IMR-90 (cell line): Measurements from ENCODE around the gene TLDC2. TPM values are rescaled to one million over a fixed set of nuclear protein-coding genes. Genes with fewer than 3 reads are reported as not detected.

Experiments used
- ATAC-seq: fragments of 200-7000 bp; cut with Tn5 transposase; 2 replicates; pipeline ENCODE4 v1.9.1; 2020; ENCODE audit warnings: low read depth, mild to moderate bottlenecking, moderate library complexity
- BruUV-seq: library from RNA; stranded (reverse); fragments of 400-500 nt; replicated peaks from 2 replicates; lab custom pipeline; 2021; lab: Mats Ljungman, UMichigan
- CTCF ChIA-PET: fragments of 300-600 bp; formaldehyde crosslinking; extraction: SDS; loops from one replicate; lab custom pipeline; 2021; ENCODE audit warnings: antibody characterized with exemption; lab: Yijun Ruan, JAX
- POLR2A ChIA-PET: fragments of 300-600 bp; sonication (Branson Sonifier 250); formaldehyde crosslinking; loops from one replicate; lab custom pipeline; 2022; ENCODE audit warnings: antibody characterized with exemption; ENCODE audit not compliant: unreplicated experiment; lab: Charles Lee
- DNase-seq: peaks from one replicate; pipeline ENCODE4 v3.0.0; 2013
- H2AFZ ChIP-seq: replicated peaks from 2 replicates; pipeline ENCODE3; 2013; ENCODE audit warnings: low read length, mild to moderate bottlenecking; ENCODE audit not compliant: poor library complexity
- H2AK5ac ChIP-seq: 2 replicates; pipeline ENCODE4 v1.6.1; 2013; ENCODE audit warnings: low read depth, low read length, inconsistent platforms
- H2AK9ac ChIP-seq: replicated peaks from 2 replicates; pipeline ENCODE3; 2013; ENCODE audit warnings: mild to moderate bottlenecking, low read depth, low read length, moderate library complexity; ENCODE audit not compliant: poor library complexity
- H2BK120ac ChIP-seq: 2 replicates; pipeline ENCODE4 v1.6.1; 2013; ENCODE audit warnings: low read depth, low read length, inconsistent platforms
- H2BK15ac ChIP-seq: 3 replicates; pipeline ENCODE4 v1.6.1; 2013; ENCODE audit warnings: low read depth, low read length, inconsistent platforms
- H2BK20ac ChIP-seq: 2 replicates; pipeline ENCODE4 v1.6.1; 2013; ENCODE audit warnings: low read depth, mild to moderate bottlenecking, inconsistent platforms, low read length, moderate library complexity
- H2BK5ac ChIP-seq: 2 replicates; pipeline ENCODE4 v1.6.1; 2013; ENCODE audit warnings: mild to moderate bottlenecking, low read depth, low read length, inconsistent platforms; ENCODE audit not compliant: poor library complexity, severe bottlenecking
- H3K14ac ChIP-seq: replicated peaks from 2 replicates; pipeline ENCODE4 v1.6.1; 2013; ENCODE audit warnings: low read depth, low read length, inconsistent platforms
- H3K18ac ChIP-seq: 2 replicates; pipeline ENCODE4 v1.6.1; 2013; ENCODE audit warnings: low read depth, low read length, control low read depth
- H3K23ac ChIP-seq: 2 replicates; pipeline ENCODE4 v1.6.1; 2013; ENCODE audit warnings: low read depth, low read length, inconsistent platforms
- H3K27ac ChIP-seq: 2 replicates; pipeline ENCODE4 v1.5.1; 2013; ENCODE audit warnings: mild to moderate bottlenecking, control low read depth, low read length; ENCODE audit not compliant: insufficient read depth
- H3K27me3 ChIP-seq: 2 replicates; pipeline ENCODE4 v1.6.1; 2013; ENCODE audit warnings: low read length; ENCODE audit not compliant: control insufficient read depth, insufficient read depth
- H3K36me3 ChIP-seq: 2 replicates; pipeline ENCODE4 v1.6.1; 2013; ENCODE audit warnings: low read length, mixed read lengths; ENCODE audit not compliant: control insufficient read depth, insufficient read depth
- H3K4ac ChIP-seq: 2 replicates; pipeline ENCODE4 v1.6.1; 2013; ENCODE audit warnings: low read depth, low read length, inconsistent platforms
- H3K4me1 ChIP-seq: 2 replicates; pipeline ENCODE4 v1.6.1; 2013; ENCODE audit warnings: low read length, mixed read lengths; ENCODE audit not compliant: control insufficient read depth, insufficient read depth
- H3K4me2 ChIP-seq: 2 replicates; pipeline ENCODE4 v1.6.1; 2013; ENCODE audit warnings: low read depth, mild to moderate bottlenecking, control low read depth, low read length, moderate library complexity
- H3K4me3 ChIP-seq: 2 replicates; pipeline ENCODE4 v1.5.1; 2013; ENCODE audit warnings: low read depth, mild to moderate bottlenecking, control low read depth, low read length, moderate library complexity; ENCODE audit not compliant: insufficient read depth
- H3K56ac ChIP-seq: 2 replicates; pipeline ENCODE4 v1.6.1; 2013; ENCODE audit warnings: low read length, inconsistent platforms; ENCODE audit not compliant: insufficient read depth; ENCODE audit errors: extremely low read depth
- H3K79me1 ChIP-seq, 2 experiments: 2 replicates each; pipeline ENCODE4 v1.6.1; 2013; ENCODE audit warnings: low read length in 2 of 2, inconsistent platforms in 1 of 2, low read depth in 1 of 2
- H3K9ac ChIP-seq: 2 replicates; pipeline ENCODE4 v1.6.1; 2013; ENCODE audit warnings: low read depth, low read length, control low read depth
- H3K9me1 ChIP-seq: 2 replicates; pipeline ENCODE4 v1.6.1; 2013; ENCODE audit warnings: low read length, inconsistent platforms; ENCODE audit not compliant: insufficient read depth
- H3K9me3 ChIP-seq: 2 replicates; pipeline ENCODE4 v1.6.1; 2013; ENCODE audit warnings: low read length; ENCODE audit not compliant: control insufficient read depth, insufficient read depth
- H4K20me1 ChIP-seq: 2 replicates; pipeline ENCODE4 v1.6.1; 2013; ENCODE audit warnings: low read length, inconsistent platforms; ENCODE audit not compliant: insufficient read depth
- H4K5ac ChIP-seq: 2 replicates; pipeline ENCODE4 v1.6.1; 2013; ENCODE audit warnings: mild to moderate bottlenecking, low read depth, low read length, control low read depth
- H4K8ac ChIP-seq, 2 experiments: 2 replicates each; pipeline ENCODE4 v1.6.1; 2013; ENCODE audit warnings: low read depth in 2 of 2, low read length in 2 of 2, control low read depth in 1 of 2, inconsistent platforms in 1 of 2
- H4K91ac ChIP-seq: 2 replicates; pipeline ENCODE4 v1.6.1; 2013; ENCODE audit warnings: low read depth, low read length, inconsistent platforms; ENCODE audit not compliant: insufficient read depth
- BHLHE40 ChIP-seq: fragments of 150-350 bp; IDR thresholded peaks from 2 replicates; pipeline ENCODE4 v1.6.1; 2016; ENCODE audit warnings: mild to moderate bottlenecking, low read depth, low read length
- CEBPB ChIP-seq: IDR thresholded peaks from 2 replicates; pipeline ENCODE4 v1.6.1; 2012; ENCODE audit warnings: low read depth, low read length, improper control_type of control experiment
- CHD1 ChIP-seq: IDR thresholded peaks from 2 replicates; pipeline ENCODE4 v1.6.1; 2012; ENCODE audit warnings: low read depth, low read length, improper control_type of control experiment
- FOS ChIP-seq: fragments of 150-350 bp; IDR thresholded peaks from 2 replicates; pipeline ENCODE4 v1.6.1; 2016; ENCODE audit warnings: low read depth, low read length
- MAFK ChIP-seq: IDR thresholded peaks from 2 replicates; pipeline ENCODE4 v1.6.1; 2012; ENCODE audit warnings: low read depth, low read length, improper control_type of control experiment
- MAZ ChIP-seq: IDR thresholded peaks from 2 replicates; pipeline ENCODE4 v1.6.1; 2012; ENCODE audit warnings: low read depth, mild to moderate bottlenecking, low read length, improper control_type of control experiment, moderate library complexity, borderline replicate concordance
- MXI1 ChIP-seq: IDR thresholded peaks from 2 replicates; pipeline ENCODE4 v1.6.1; 2012; ENCODE audit warnings: low read depth, mild to moderate bottlenecking, low read length, moderate library complexity, borderline replicate concordance
- NFE2L2 ChIP-seq: fragments of 150-350 bp; IDR thresholded peaks from 2 replicates; pipeline ENCODE4 v1.6.1; 2016; ENCODE audit warnings: low read depth, mild to moderate bottlenecking, low read length
- POLR2A ChIP-seq: IDR thresholded peaks from 2 replicates; pipeline ENCODE4 v1.6.1; 2012; ENCODE audit warnings: mild to moderate bottlenecking, low read depth, low read length
- RAD21 ChIP-seq: IDR thresholded peaks from 2 replicates; pipeline ENCODE4 v1.6.1; 2012; ENCODE audit warnings: low read length, improper control_type of control experiment
- RCOR1 ChIP-seq: IDR thresholded peaks from 2 replicates; pipeline ENCODE4 v1.6.1; 2012; ENCODE audit warnings: mild to moderate bottlenecking, low read length, improper control_type of control experiment; ENCODE audit not compliant: insufficient replicate concordance
- RFX5 ChIP-seq: IDR thresholded peaks from 2 replicates; pipeline ENCODE4 v1.8.0; 2012; ENCODE audit warnings: low read depth, mild to moderate bottlenecking, low read length, moderate library complexity
- SMC3 ChIP-seq: fragments of 150-350 bp; IDR thresholded peaks from 2 replicates; pipeline ENCODE4 v1.6.1; 2016; ENCODE audit warnings: low read depth, mild to moderate bottlenecking, antibody characterized with exemption, low read length, moderate library complexity
- dilution Hi-C: fragments of 300-500 bp; cut with HindIII; formaldehyde crosslinking; loops from one replicate; pipeline ENCODE4 v1.14.3; 2018; ENCODE audit warnings: low sequenced_read_pairs; ENCODE audit not compliant: unreplicated experiment
- in situ Hi-C: fragments of 300-500 bp; cut with MboI; formaldehyde crosslinking; loops from 3 replicates; pipeline ENCODE4 v1.14.3; 2019; ENCODE audit warnings: low sequenced_read_pairs, inconsistent platforms, mixed read lengths
- intact Hi-C: fragments of 100-400 bp; cut with micrococcal nuclease; formaldehyde crosslinking; loops from 2 replicates; pipeline ENCODE4 v1.10.0; 2022
- polyA plus RNA-seq, 3 experiments: library from polyadenylated mRNA; depleted of rRNA; stranded (reverse); fragments of >200 nt; gene quantifications; 2 replicates each; pipeline ENCODE4 v1.2.3, GENCODE V29; 2012; ENCODE audit warnings: low replicate concordance in 1 of 3
- total RNA-seq: library from RNA; depleted of rRNA; stranded (reverse); fragments of >200 nt; gene quantifications from 2 replicates; pipeline ENCODE4 v1.2.3, GENCODE V29; 2012
- TF ChIP-seq, protein P1 (sequence below): fragments of 150-350 bp; IDR thresholded peaks from 2 replicates; pipeline ENCODE4 v1.6.1; 2016; ENCODE audit warnings: low read depth, mild to moderate bottlenecking, low read length, moderate library complexity, borderline replicate concordance
- TF ChIP-seq, protein P2 (sequence below): fragments of 150-350 bp; IDR thresholded peaks from 2 replicates; pipeline ENCODE4 v1.6.1; 2017; ENCODE audit warnings: mild to moderate bottlenecking, antibody characterized with exemption, low read length, low read depth
- TF ChIP-seq, protein P3 (sequence below): conservative IDR thresholded peaks from 2 replicates; pipeline ENCODE4 v1.5.1; 2012; ENCODE audit warnings: mild to moderate bottlenecking, low read depth, low read length, improper control_type of control experiment

Gene TLDC2
- total and polyA plus RNA-seq, 2 of the 4 experiments (the other 2 are of a cell fraction), result 0.18 to 0.19 TPM

DNA sequence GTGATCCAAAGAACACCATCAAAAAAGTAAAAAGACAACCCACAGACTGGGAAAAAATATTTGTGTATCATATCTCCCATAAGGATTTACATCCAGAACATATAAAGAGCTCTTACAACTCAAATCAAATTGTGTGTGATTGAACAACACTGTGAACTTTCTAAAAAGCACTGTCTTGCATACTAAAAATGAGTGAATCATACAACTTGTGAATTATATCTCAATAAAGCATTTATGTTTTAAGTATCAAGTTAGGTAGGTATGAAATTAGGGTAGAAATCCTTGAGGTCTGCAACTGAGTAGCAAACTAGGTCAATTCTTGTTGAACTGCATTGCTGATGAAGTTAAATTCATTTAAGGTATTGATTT lies 61.4 kb downstream of the TLDC2 start:
- Histone ChIP-seq H3K9me1 (no peaks in the 10 kb centered on the region), H4K5ac (no peak overlapping the region), H3K27ac (no peak overlapping the region), H3K4ac (no peak overlapping the region), H3K4me2 (no peak overlapping the region), H3K14ac (no peak overlapping the region), H3K23ac (no peak overlapping the region), H2AFZ (no peak overlapping the region), H3K36me3 (0 out of 2 replicates have a peak, but pooled peaks cover 1% of the 10 kb centered on the region), H3K4me3 (no peak overlapping the region), H3K4me1 (peaks cover under 1% of the 10 kb centered on the region; the same call in 1 of the 2 replicates), H2AK9ac (no peak overlapping the region), H3K56ac (no peak overlapping the region), H3K18ac (no peak overlapping the region), H3K27me3 (no peaks in the 10 kb centered on the region), H4K91ac (no peak overlapping the region), H4K8ac (no peak overlapping the region), H2BK5ac (no peak overlapping the region), H4K20me1 (no peaks in the 10 kb centered on the region), H2BK20ac (no peak overlapping the region), H2BK15ac (no peak overlapping the region), H2BK120ac (no peak overlapping the region), H2AK5ac (no peak overlapping the region), H3K9me3 (no peaks in the 10 kb centered on the region), H3K79me1 (no peaks in the 10 kb centered on the region), H3K9ac (no peak overlapping the region)
- DNase-seq (no peak), ATAC-seq (no peak)
- intact Hi-C loops (no loop called here), dilution Hi-C loops (no loop called here), in situ Hi-C loops (no loop called here)
- ChIA-PET POLR2A (no interaction called here), CTCF (interaction anchor here (0.6 kb wide), 1 partner anchor 9 kb away, joined by 3 read pairs; no protein-coding TSS in a partner anchor)
- TF ChIP-seq MAFK (no peak), POLR2A (no peak), MAZ (no peak), SMC3 (no peak), RAD21 (no peak), FOS (no peak), RFX5 (no peak), BHLHE40 (no peak), RCOR1 (no peak), CEBPB (no peak), NFE2L2 (no peak), CHD1 (no peak), MXI1 (no peak)
- TF ChIP-seq, protein P1, sequence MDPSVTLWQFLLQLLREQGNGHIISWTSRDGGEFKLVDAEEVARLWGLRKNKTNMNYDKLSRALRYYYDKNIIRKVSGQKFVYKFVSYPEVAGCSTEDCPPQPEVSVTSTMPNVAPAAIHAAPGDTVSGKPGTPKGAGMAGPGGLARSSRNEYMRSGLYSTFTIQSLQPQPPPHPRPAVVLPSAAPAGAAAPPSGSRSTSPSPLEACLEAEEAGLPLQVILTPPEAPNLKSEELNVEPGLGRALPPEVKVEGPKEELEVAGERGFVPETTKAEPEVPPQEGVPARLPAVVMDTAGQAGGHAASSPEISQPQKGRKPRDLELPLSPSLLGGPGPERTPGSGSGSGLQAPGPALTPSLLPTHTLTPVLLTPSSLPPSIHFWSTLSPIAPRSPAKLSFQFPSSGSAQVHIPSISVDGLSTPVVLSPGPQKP, result no peak
- TF ChIP-seq, protein P2, sequence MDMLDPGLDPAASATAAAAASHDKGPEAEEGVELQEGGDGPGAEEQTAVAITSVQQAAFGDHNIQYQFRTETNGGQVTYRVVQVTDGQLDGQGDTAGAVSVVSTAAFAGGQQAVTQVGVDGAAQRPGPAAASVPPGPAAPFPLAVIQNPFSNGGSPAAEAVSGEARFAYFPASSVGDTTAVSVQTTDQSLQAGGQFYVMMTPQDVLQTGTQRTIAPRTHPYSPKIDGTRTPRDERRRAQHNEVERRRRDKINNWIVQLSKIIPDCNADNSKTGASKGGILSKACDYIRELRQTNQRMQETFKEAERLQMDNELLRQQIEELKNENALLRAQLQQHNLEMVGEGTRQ, result no peak
- TF ChIP-seq, protein P3, sequence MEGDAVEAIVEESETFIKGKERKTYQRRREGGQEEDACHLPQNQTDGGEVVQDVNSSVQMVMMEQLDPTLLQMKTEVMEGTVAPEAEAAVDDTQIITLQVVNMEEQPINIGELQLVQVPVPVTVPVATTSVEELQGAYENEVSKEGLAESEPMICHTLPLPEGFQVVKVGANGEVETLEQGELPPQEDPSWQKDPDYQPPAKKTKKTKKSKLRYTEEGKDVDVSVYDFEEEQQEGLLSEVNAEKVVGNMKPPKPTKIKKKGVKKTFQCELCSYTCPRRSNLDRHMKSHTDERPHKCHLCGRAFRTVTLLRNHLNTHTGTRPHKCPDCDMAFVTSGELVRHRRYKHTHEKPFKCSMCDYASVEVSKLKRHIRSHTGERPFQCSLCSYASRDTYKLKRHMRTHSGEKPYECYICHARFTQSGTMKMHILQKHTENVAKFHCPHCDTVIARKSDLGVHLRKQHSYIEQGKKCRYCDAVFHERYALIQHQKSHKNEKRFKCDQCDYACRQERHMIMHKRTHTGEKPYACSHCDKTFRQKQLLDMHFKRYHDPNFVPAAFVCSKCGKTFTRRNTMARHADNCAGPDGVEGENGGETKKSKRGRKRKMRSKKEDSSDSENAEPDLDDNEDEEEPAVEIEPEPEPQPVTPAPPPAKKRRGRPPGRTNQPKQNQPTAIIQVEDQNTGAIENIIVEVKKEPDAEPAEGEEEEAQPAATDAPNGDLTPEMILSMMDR, result no peak
- no TSS peak for BruUV-seq
